Brain microvascular endothelial cell (primary cell): Measurements from ENCODE around the gene ENOX1.

Experiments used
- DNase-seq: peaks from one replicate; pipeline ENCODE4 v3.0.0-alpha.2; 2020
- H3K27ac ChIP-seq: fragments of 250-450 bp; sonication (Bioruptor Pico); 2 replicates; pipeline ENCODE4 v1.5.1; 2020; ENCODE audit warnings: mild to moderate bottlenecking, moderate library complexity
- H3K27me3 ChIP-seq: fragments of 250-450 bp; sonication (Bioruptor Pico); replicated peaks from 2 replicates; pipeline ENCODE4 v1.5.1; 2020; ENCODE audit warnings: mild to moderate bottlenecking
- H3K36me3 ChIP-seq: fragments of 250-450 bp; sonication (Bioruptor Pico); replicated peaks from 2 replicates; pipeline ENCODE4 v1.5.1; 2020; ENCODE audit warnings: mild to moderate bottlenecking
- H3K4me3 ChIP-seq: 2 replicates; pipeline ENCODE4 v1.5.1; 2011; ENCODE audit warnings: low read depth, mild to moderate bottlenecking, control low read depth, low read length, moderate library complexity
- CTCF ChIP-seq: IDR thresholded peaks from 2 replicates; pipeline ENCODE4 v1.5.1; 2011; ENCODE audit warnings: low read depth, mild to moderate bottlenecking, moderate library complexity, low read length, control low read depth, inconsistent platforms; ENCODE audit errors: missing control alignments
- in situ Hi-C: cut with HindIII; loops from 2 replicates; pipeline ENCODE4 v1.10.0; 2017; ENCODE audit warnings: low sequenced_read_pairs, low pct_ligation_motif_present

ENOX1 gene

GRCh38 chr13:43274881-43275280, 511.9 kb downstream of the ENOX1 start:
- Histone ChIP-seq H3K27ac (no peak overlapping the region), H3K4me3 (no peak overlapping the region), H3K27me3 (no peaks in the 10 kb centered on the region), H3K36me3 (no peaks in the 10 kb centered on the region)
- no peak for DNase-seq
- in situ Hi-C loops = no loop called here
- no peak for TF ChIP-seq CTCF

GRCh38 chr13:43273362-43273761, 513.4 kb downstream of the ENOX1 start:
- no peak for DNase-seq
- H3K27me3 ChIP-seq = no peaks in the 10 kb centered on the region
- H3K27ac ChIP-seq = no peak overlapping the region
- no peak for TF ChIP-seq CTCF
- no peaks in the 10 kb centered on the region for H3K36me3 ChIP-seq
- in situ Hi-C loops = no loop called here
- no peak overlapping the region for H3K4me3 ChIP-seq

- in situ Hi-C loops = no loop called here
- no peak for TF ChIP-seq CTCF
- no peaks in the 10 kb centered on the region for H3K27me3 ChIP-seq
- no peak overlapping the region for H3K27ac ChIP-seq
- no peaks in the 10 kb centered on the region for H3K36me3 ChIP-seq
- DNase-seq = no peak
- no peak overlapping the region for H3K4me3 ChIP-seq
These were observed 513.9 kb downstream of the ENOX1 start for GRCh38 chr13:43272851-43273250.

- no peaks in the 10 kb centered on the region for H3K27me3 ChIP-seq
- TF ChIP-seq CTCF = no peak
- no peaks in the 10 kb centered on the region for H3K36me3 ChIP-seq
- no peak overlapping the region for H3K4me3 ChIP-seq
- H3K27ac ChIP-seq = no peak overlapping the region
- in situ Hi-C loops = no loop called here
- DNase-seq = no peak
These were observed 515.6 kb downstream of the ENOX1 start for GRCh38 chr13:43271152-43271551.

- no peak for DNase-seq
- TF ChIP-seq CTCF = no peak
- Histone ChIP-seq H3K27me3 (no peaks in the 10 kb centered on the region), H3K4me3 (no peak overlapping the region), H3K27ac (no peak overlapping the region), H3K36me3 (no peaks in the 10 kb centered on the region)
- in situ Hi-C loops = no loop called here
These were observed 516.5 kb downstream of the ENOX1 start for GRCh38 chr13:43270130-43270830.

- peak; percentile 88 for DNase-seq
- H3K4me3 ChIP-seq = peak overlapping the region; percentile 31
- no peaks in the 10 kb centered on the region for H3K36me3 ChIP-seq
- TF ChIP-seq CTCF = no peak
- in situ Hi-C loops = no loop called here
- H3K27ac ChIP-seq = peak overlapping the region; percentile 37
- H3K27me3 ChIP-seq = no peaks in the 10 kb centered on the region
These were observed 517.7 kb downstream of the ENOX1 start for GRCh38 chr13:43269037-43269481.
